Neuronal stem cell (in vitro differentiated cells): ENCODE measurements around the gene USP2.

Experiments used
- DNase-seq: peaks from one replicate; pipeline ENCODE4 v3.0.0-alpha.2; 2013; ENCODE audit warnings: low spot score
- H2AFZ ChIP-seq: one replicate; pipeline ENCODE4 v1.6.1; 2013; ENCODE audit warnings: mild to moderate bottlenecking, low read length, inconsistent platforms
- H2AK5ac ChIP-seq: 2 replicates; pipeline ENCODE4 v1.6.1; 2013; ENCODE audit warnings: low read depth, mild to moderate bottlenecking, inconsistent platforms, low read length, moderate library complexity, mixed read lengths
- H2BK120ac ChIP-seq: 2 replicates; pipeline ENCODE4 v1.6.1; 2013; ENCODE audit warnings: low read depth, mild to moderate bottlenecking, inconsistent platforms, low read length, moderate library complexity, mixed read lengths
- H2BK12ac ChIP-seq: one replicate; pipeline ENCODE4 v1.6.1; 2013; ENCODE audit warnings: low read length, inconsistent platforms
- H2BK15ac ChIP-seq: 2 replicates; pipeline ENCODE4 v1.6.1; 2013; ENCODE audit warnings: mild to moderate bottlenecking, low read length, inconsistent platforms, mixed read lengths
- H2BK5ac ChIP-seq: one replicate; pipeline ENCODE4 v1.6.1; 2013; ENCODE audit warnings: inconsistent platforms, mild to moderate bottlenecking, low read length, moderate library complexity
- H3K14ac ChIP-seq: one replicate; pipeline ENCODE4 v1.6.1; 2013; ENCODE audit warnings: low read length, inconsistent platforms
- H3K18ac ChIP-seq: 2 replicates; pipeline ENCODE4 v1.6.1; 2013; ENCODE audit warnings: low read length, inconsistent platforms
- H3K23ac ChIP-seq: 2 replicates; pipeline ENCODE4 v1.6.1; 2013; ENCODE audit warnings: low read depth, mild to moderate bottlenecking, mixed read lengths, low read length, inconsistent platforms; ENCODE audit not compliant: poor library complexity
- H3K27ac ChIP-seq: replicated peaks from 3 replicates; pipeline ENCODE4 v1.5.1; 2013; ENCODE audit warnings: low read length, inconsistent platforms
- H3K27me3 ChIP-seq, 3 experiments: 2 replicates each; pipeline ENCODE4 v1.6.1; 2013; ENCODE audit warnings: low read length in 3 of 3, mild to moderate bottlenecking in 2 of 3, inconsistent platforms in 1 of 3, low read depth in 1 of 3, mixed read lengths in 1 of 3, moderate library complexity in 1 of 3; ENCODE audit not compliant: control insufficient read depth in 3 of 3, insufficient read depth in 3 of 3
- H3K36me3 ChIP-seq, 2 donors: replicated peaks in 1 of 2; 2 replicates each; pipeline ENCODE4 v1.6.1; 2013; ENCODE audit warnings: low read length in 2 of 2; ENCODE audit not compliant: control insufficient read depth in 2 of 2, insufficient read depth in 2 of 2
- H3K4ac ChIP-seq: 2 replicates; pipeline ENCODE4 v1.6.1; 2013; ENCODE audit warnings: inconsistent platforms, mild to moderate bottlenecking, low read length, moderate library complexity
- H3K4me1 ChIP-seq, 2 donors: 1 replicate in 1 of 2; 2 replicates in 1 of 2; pipeline ENCODE4 v1.6.1; 2013; ENCODE audit warnings: low read length in 2 of 2, low read depth in 1 of 2; ENCODE audit not compliant: control insufficient read depth in 2 of 2, insufficient read depth in 1 of 2
- H3K4me2 ChIP-seq: one replicate; pipeline ENCODE4 v1.6.1; 2013; ENCODE audit warnings: mild to moderate bottlenecking, low read length, inconsistent platforms; ENCODE audit not compliant: insufficient read depth, poor library complexity, severe bottlenecking
- H3K4me3 ChIP-seq, 2 donors: 2 replicates each; pipeline ENCODE4 v1.5.1; 2013; ENCODE audit warnings: low read length in 2 of 2, mild to moderate bottlenecking in 2 of 2, inconsistent platforms in 1 of 2, moderate library complexity in 1 of 2
- H3K79me1 ChIP-seq: one replicate; pipeline ENCODE4 v1.6.1; 2013; ENCODE audit warnings: low read depth, mild to moderate bottlenecking, inconsistent platforms, low read length, moderate library complexity
- H3K9ac ChIP-seq: one replicate; pipeline ENCODE4 v1.6.1; 2013; ENCODE audit warnings: mild to moderate bottlenecking, low read depth, low read length, inconsistent platforms; ENCODE audit not compliant: poor library complexity
- H3K9me3 ChIP-seq, 2 donors: replicated peaks in 1 of 2; 2 replicates each; pipeline versions ENCODE3 to v1.6.1; 2013; ENCODE audit warnings: low read length in 2 of 2, mild to moderate bottlenecking in 2 of 2, inconsistent platforms in 1 of 2, low read depth in 1 of 2, mixed read lengths in 1 of 2, moderate library complexity in 1 of 2; ENCODE audit not compliant: control insufficient read depth in 2 of 2, insufficient read depth in 1 of 2
- H4K8ac ChIP-seq: one replicate; pipeline ENCODE4 v1.6.1; 2013; ENCODE audit warnings: low read depth, mild to moderate bottlenecking, inconsistent platforms, low read length, moderate library complexity
- H4K91ac ChIP-seq: one replicate; pipeline ENCODE4 v1.6.1; 2013; ENCODE audit warnings: low read length, low read depth, mild to moderate bottlenecking, inconsistent platforms; ENCODE audit not compliant: poor library complexity
- WGBS, 2 donors: extraction: QIAGEN DNeasy Blood & Tissue Kit; methylation state at CpG; one replicate each; pipeline ENCODE4 v1.1.7; 2013; ENCODE audit warnings: missing lambda C conversion rate in 2 of 2, mixed read lengths in 1 of 2; ENCODE audit not compliant: insufficient read length in 2 of 2, insufficient replicate concordance in 1 of 2; ENCODE audit errors: extremely low coverage in 2 of 2; 5-methylcytosine and 5-hydroxymethylcytosine counted together

The USP2 gene

DNA sequence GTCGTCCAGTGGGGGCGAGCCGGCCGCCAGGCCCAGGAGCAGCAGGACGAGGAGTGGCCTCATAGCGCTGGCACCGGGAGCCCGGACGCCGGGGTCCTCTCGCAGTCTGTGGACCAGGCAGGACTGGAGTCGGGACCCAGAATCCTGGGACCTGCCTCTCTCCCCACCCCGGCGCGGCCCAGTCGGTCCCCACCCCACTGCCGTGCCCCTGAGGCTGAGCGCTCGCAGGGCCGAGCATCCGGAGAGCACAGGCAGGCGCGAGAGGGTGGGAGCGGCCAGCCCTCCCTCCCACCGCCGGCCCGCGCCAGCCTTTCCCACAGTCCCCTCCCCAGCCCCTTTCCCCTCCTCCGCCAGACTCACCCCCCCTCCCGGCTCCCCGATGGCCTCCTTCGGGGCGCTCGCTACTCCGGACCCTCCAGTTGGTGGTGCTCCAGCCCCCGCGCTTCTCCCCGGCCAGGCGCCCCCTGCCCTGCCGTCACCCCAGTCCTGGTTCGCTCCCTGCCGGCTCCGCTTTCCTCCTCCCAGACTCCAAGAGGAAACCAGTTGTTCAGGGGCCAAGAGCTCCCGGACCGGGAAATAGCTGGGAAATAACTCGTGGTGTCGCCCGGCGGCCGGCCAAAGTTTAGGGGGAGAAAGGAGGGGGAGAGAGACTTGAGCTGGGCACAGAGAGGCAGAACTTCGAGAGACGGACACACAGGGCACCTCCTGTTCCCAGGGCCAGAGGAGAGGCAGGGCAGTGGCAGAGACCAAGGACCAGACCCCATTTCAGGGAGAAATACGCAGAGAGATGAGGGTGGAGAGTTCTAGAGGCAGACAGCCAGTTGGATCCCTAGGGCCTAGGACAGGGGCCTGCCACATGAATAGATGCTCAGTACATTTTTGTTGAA, 40.9 kb downstream of the USP2 start, which contains the start of gene C1QTNF5:
Gene C1QTNF5 (minus strand): TSS at position 549 of the 887 bp plus-strand sequence. CDS start 486 bp downstream, at position 63.
- WGBS, 2 donors, result no CpG with 5 or more reads among the region's 53 CpGs

GRCh38 chr11:119339589-119340334, 41.7 kb downstream of the USP2 start:
- peak overlapping the region; percentile 40 to 77 for H3K4me3 ChIP-seq
- H3K18ac ChIP-seq, result peak overlapping the region; percentile 98
- no CpG with 5 or more reads among the region's 86 CpGs for WGBS, 2 donors
- peak overlapping the region; percentile 89 for H3K4me2 ChIP-seq
- peak overlapping the region; percentile 98 for H2AK5ac ChIP-seq
- H3K14ac ChIP-seq, result peak overlapping the region; percentile 56
- no peak overlapping the region for H3K27ac ChIP-seq
- peak; percentile 82 for DNase-seq
- H3K4me1 ChIP-seq, result peaks cover 32 to 39% of the 10 kb centered on the region in 2 donors
- no peaks in the 10 kb centered on the region for H3K9me3 ChIP-seq
- H3K23ac ChIP-seq, result peak overlapping the region; percentile 92
- H3K27me3 ChIP-seq, result peaks cover 6 to 42% (median 32%) of the 10 kb centered on the region in 3 experiments
- peak overlapping the region; percentile 93 for H2AFZ ChIP-seq
- peak overlapping the region; percentile 90 for H2BK120ac ChIP-seq
- H2BK5ac ChIP-seq, result peak overlapping the region; percentile 35
- no peak overlapping the region for H4K8ac ChIP-seq
- H2BK15ac ChIP-seq, result peak overlapping the region; percentile 98
- peak overlapping the region; percentile 78 for H3K9ac ChIP-seq
- H3K4ac ChIP-seq, result peak overlapping the region; percentile 69
- no peak overlapping the region for H4K91ac ChIP-seq
- H3K79me1 ChIP-seq, result peaks cover 18% of the 10 kb centered on the region
- H3K36me3 ChIP-seq, result peaks cover 16% of the 10 kb centered on the region in 2 donors
- peak overlapping the region; percentile 1 for H2BK12ac ChIP-seq

More for the DNA sequence above, 40.9 kb downstream of the USP2 start, which contains the start of gene C1QTNF5:
- peaks cover 15 to 16% of the 10 kb centered on the region in 2 donors for H3K36me3 ChIP-seq
- peak within 1 kb of the TSS; percentile 78 for H3K9ac ChIP-seq
- H3K4me1 ChIP-seq, result peaks cover 24 to 32% of the 10 kb centered on the region in 2 donors
- peak within 1 kb of the TSS; percentile 45 for H2BK5ac ChIP-seq
- peak within 1 kb of the TSS; percentile 98 for H2BK15ac ChIP-seq
- H4K91ac ChIP-seq, result no peak within 1 kb of the TSS
- H2AK5ac ChIP-seq, result peak within 1 kb of the TSS; percentile 98
- peak within 1 kb of the TSS; percentile 90 for H2BK120ac ChIP-seq
- H2BK12ac ChIP-seq, result peak within 1 kb of the TSS; percentile 1
- peaks cover 11% of the 10 kb centered on the region for H3K79me1 ChIP-seq
- H4K8ac ChIP-seq, result no peak within 1 kb of the TSS
- peak within 1 kb of the TSS; percentile 89 for H3K4me2 ChIP-seq
- H3K4ac ChIP-seq, result peak within 1 kb of the TSS; percentile 69
- DNase-seq, result no peak
- H3K18ac ChIP-seq, result peak within 1 kb of the TSS; percentile 98
- peak within 1 kb of the TSS; percentile 56 for H3K14ac ChIP-seq
- H3K27me3 ChIP-seq, result peaks cover 6 to 50% (median 35%) of the 10 kb centered on the region in 3 experiments
- peak within 1 kb of the TSS; percentile 93 for H2AFZ ChIP-seq
- H3K4me3 ChIP-seq, result peak within 1 kb of the TSS; percentile 40 to 77
- H3K23ac ChIP-seq, result peak within 1 kb of the TSS; percentile 92
- no peak within 1 kb of the TSS for H3K27ac ChIP-seq
- H3K9me3 ChIP-seq, result no peaks in the 10 kb centered on the region

DNA sequence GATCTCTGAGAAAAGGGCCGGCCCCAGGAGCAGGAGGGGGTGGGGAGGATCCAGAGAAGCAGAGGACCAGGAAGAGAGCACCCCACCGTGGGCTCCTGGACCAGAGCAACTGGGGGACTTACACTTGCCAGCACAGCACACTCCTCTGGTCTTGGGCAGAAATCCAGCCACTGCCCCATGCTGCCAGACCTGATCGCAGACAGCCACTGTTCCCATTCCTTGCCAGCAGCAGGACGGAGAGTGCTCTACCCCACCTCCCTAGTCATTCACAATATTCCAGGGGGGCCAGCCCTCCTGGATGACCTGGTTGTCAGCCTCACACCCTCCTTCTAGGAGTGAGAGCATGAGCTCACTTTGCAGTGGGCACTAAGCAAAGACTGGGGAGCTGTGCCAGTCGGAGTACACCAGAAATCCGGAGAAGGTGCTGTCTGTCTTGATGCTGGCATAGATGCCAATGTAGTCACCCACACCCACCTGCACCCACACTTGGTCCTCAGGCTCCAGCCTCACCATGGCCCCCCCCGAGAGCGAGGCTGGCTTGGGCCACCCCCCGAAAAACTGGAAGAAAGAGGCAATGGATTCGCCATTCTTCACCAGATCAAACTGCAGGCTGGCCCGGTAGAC, 42.4 kb downstream of the USP2 start:
- Histone ChIP-seq H3K4me3 (peak overlapping the region in 1 of 2 donors; percentile 70), H3K14ac (peak overlapping the region; percentile 56), H2BK120ac (peak overlapping the region; percentile 64), H3K79me1 (peaks cover 22% of the 10 kb centered on the region), H3K27ac (no peak overlapping the region), H2BK5ac (no peak overlapping the region), H3K27me3 (peaks cover 6 to 36% (median 30%) of the 10 kb centered on the region in 3 experiments), H3K4me2 (peak overlapping the region; percentile 89), H2BK12ac (peak overlapping the region; percentile 1), H4K8ac (no peak overlapping the region), H2AK5ac (peak overlapping the region; percentile 98), H4K91ac (no peak overlapping the region), H3K18ac (peak overlapping the region; percentile 98), H2AFZ (no peak overlapping the region), H3K23ac (peak overlapping the region; percentile 92), H2BK15ac (peak overlapping the region; percentile 98), H3K4me1 (peaks cover 33 to 39% of the 10 kb centered on the region in 2 donors), H3K36me3 (peaks cover 16% of the 10 kb centered on the region in 2 donors), H3K9me3 (no peaks in the 10 kb centered on the region), H3K9ac (peak overlapping the region; percentile 78), H3K4ac (peak overlapping the region; percentile 69)
- DNase-seq, result no peak
- no CpG with 5 or more reads among the region's 11 CpGs for WGBS, 2 donors
